CD14-positive monocyte (primary cell): ENCODE measurements around the gene NOSIP. TPM values are rescaled to one million over a fixed set of nuclear protein-coding genes. Genes with fewer than 3 reads are reported as not detected.

Experiments
- DNase-seq, 3 donors: peaks; one replicate each; pipeline ENCODE4 v3.0.0-alpha.2; 2011 to 2022
- H2AFZ ChIP-seq: 2 replicates; pipeline ENCODE4 v1.6.0; 2012; ENCODE audit warnings: mild to moderate bottlenecking, low read depth, low read length, inconsistent platforms; ENCODE audit not compliant: insufficient read depth, poor library complexity, severe bottlenecking
- H3K27ac ChIP-seq, 2 donors: 1 replicate in 1 of 2; 2 replicates in 1 of 2; pipeline ENCODE4 v1.5.1; 2012 to 2013; ENCODE audit warnings: low read length in 2 of 2, control low read depth in 1 of 2, inconsistent platforms in 1 of 2, low read depth in 1 of 2, mild to moderate bottlenecking in 1 of 2
- H3K27me3 ChIP-seq, 2 donors: one replicate each; pipeline versions ENCODE4 v1.6.0 to v1.6.1; 2011 to 2013; ENCODE audit warnings: low read length in 2 of 2; ENCODE audit not compliant: control insufficient read depth in 2 of 2, insufficient read depth in 2 of 2
- H3K36me3 ChIP-seq, 2 donors: replicated peaks in 1 of 2; 1 replicate in 1 of 2; 2 replicates in 1 of 2; pipeline versions ENCODE4 v1.5.1 to v1.6.1; 2012 to 2013; ENCODE audit warnings: low read length in 2 of 2, control low read depth in 1 of 2, inconsistent platforms in 1 of 2, mild to moderate bottlenecking in 1 of 2; ENCODE audit not compliant: insufficient read depth in 2 of 2, control insufficient read depth in 1 of 2
- H3K4me1 ChIP-seq, 2 donors: 1 replicate in 1 of 2; 2 replicates in 1 of 2; pipeline versions ENCODE4 v1.5.1 to v1.6.1; 2012 to 2013; ENCODE audit warnings: low read length in 2 of 2, control low read depth in 1 of 2, inconsistent platforms in 1 of 2, mild to moderate bottlenecking in 1 of 2, moderate library complexity in 1 of 2; ENCODE audit not compliant: insufficient read depth in 2 of 2, control insufficient read depth in 1 of 2
- H3K4me2 ChIP-seq: replicated peaks from 2 replicates; pipeline ENCODE3; 2012; ENCODE audit warnings: low read length, moderate library complexity, mild to moderate bottlenecking; ENCODE audit not compliant: poor library complexity, severe bottlenecking; ENCODE audit errors: extremely low read depth
- H3K4me3 ChIP-seq, 3 experiments: fragments of 200-600 bp in 1 of 3; sonication (generic) in 1 of 3; replicated peaks in 1 of 3; 1 replicate in 2 of 3; 2 replicates in 1 of 3; pipeline ENCODE4 v1.5.1; 2011 to 2013; ENCODE audit warnings: low read length in 3 of 3, mild to moderate bottlenecking in 3 of 3, control low read depth in 2 of 3, low read depth in 2 of 3, inconsistent platforms in 1 of 3, moderate library complexity in 1 of 3
- H3K79me2 ChIP-seq: 2 replicates; pipeline ENCODE4 v1.6.0; 2012; ENCODE audit warnings: mild to moderate bottlenecking, control low read depth, inconsistent platforms, low read length, moderate library complexity; ENCODE audit not compliant: insufficient read depth
- H3K9ac ChIP-seq: 2 replicates; pipeline ENCODE4 v1.6.0; 2017; ENCODE audit warnings: low read length, mild to moderate bottlenecking; ENCODE audit not compliant: insufficient read depth, poor library complexity, severe bottlenecking
- H3K9me3 ChIP-seq, 2 donors: replicated peaks in 1 of 2; 1 replicate in 1 of 2; 2 replicates in 1 of 2; pipeline versions ENCODE4 v1.5.1 to v1.6.1; 2012 to 2013; ENCODE audit warnings: low read length in 2 of 2, control low read depth in 1 of 2; ENCODE audit not compliant: control insufficient read depth in 1 of 2, insufficient read depth in 1 of 2
- H4K20me1 ChIP-seq: 2 replicates; pipeline ENCODE4 v1.6.0; 2012; ENCODE audit warnings: mild to moderate bottlenecking, low read length, control low read depth, moderate library complexity; ENCODE audit not compliant: insufficient read depth
- H3K27ac Mint-ChIP-seq, 7 donors: one replicate each; pipeline ENCODE4 v1.8.0; 2020; ENCODE audit warnings: mild to moderate bottlenecking in 7 of 7, mixed read lengths in 7 of 7, moderate library complexity in 6 of 7, inconsistent platforms in 2 of 7
- H3K27me3 Mint-ChIP-seq, 3 donors: one replicate each; pipeline ENCODE4 v1.8.0; 2021 to 2022; ENCODE audit warnings: low read depth in 3 of 3, mild to moderate bottlenecking in 3 of 3, mixed read lengths in 3 of 3, moderate library complexity in 3 of 3, inconsistent platforms in 1 of 3
- H3K36me3 Mint-ChIP-seq, 2 donors: one replicate each; pipeline ENCODE4 v1.8.0; 2020; ENCODE audit warnings: mixed read lengths in 2 of 2, inconsistent platforms in 1 of 2, mild to moderate bottlenecking in 1 of 2
- H3K4me1 Mint-ChIP-seq: one replicate; pipeline ENCODE4 v1.8.0; 2020; ENCODE audit warnings: mild to moderate bottlenecking, mixed read lengths
- H3K4me3 Mint-ChIP-seq, 2 donors: one replicate each; pipeline ENCODE4 v1.8.0; 2020; ENCODE audit warnings: mild to moderate bottlenecking in 2 of 2, mixed read lengths in 2 of 2, moderate library complexity in 1 of 2
- H3K9me3 Mint-ChIP-seq, 7 donors: one replicate each; pipeline ENCODE4 v1.8.0; 2020 to 2022; ENCODE audit warnings: mixed read lengths in 7 of 7, mild to moderate bottlenecking in 6 of 7, moderate library complexity in 6 of 7, inconsistent platforms in 2 of 7
- WGBS: methylation state at CpG from one replicate; pipeline ENCODE4 v1.1.5; 2013; ENCODE audit warnings: missing lambda C conversion rate; ENCODE audit not compliant: insufficient coverage; 5-methylcytosine and 5-hydroxymethylcytosine counted together
- intact Hi-C, 2 donors: fragments of 100-400 bp; cut with micrococcal nuclease; formaldehyde crosslinking; loops; one replicate each; pipeline versions ENCODE4 v1.15.0 to v1.15.1; 2023
- polyA plus RNA-seq, 3 donors: library from polyadenylated mRNA; depleted of rRNA in 1 of 3; unstranded in 2 of 3; stranded (reverse) in 1 of 3; fragments of 300-500 nt in 2 of 3; fragments of >200 nt in 1 of 3; fragmentation: Illumina TruSeq in 2 of 3; gene quantifications; 1 replicate in 2 of 3; 2 replicates in 1 of 3; pipeline ENCODE4 v1.2.3, GENCODE V29; 2012 to 2021
- TF ChIP-seq, protein P1 (sequence below): fragments of 200-600 bp; IDR thresholded peaks from one replicate; pipeline ENCODE4 v1.8.0; 2022; ENCODE audit warnings: antibody characterized with exemption, mild to moderate bottlenecking

The NOSIP gene
- polyA plus RNA-seq, 3 donors: 63.4 to 120 (median 96.4) TPM

DNA sequence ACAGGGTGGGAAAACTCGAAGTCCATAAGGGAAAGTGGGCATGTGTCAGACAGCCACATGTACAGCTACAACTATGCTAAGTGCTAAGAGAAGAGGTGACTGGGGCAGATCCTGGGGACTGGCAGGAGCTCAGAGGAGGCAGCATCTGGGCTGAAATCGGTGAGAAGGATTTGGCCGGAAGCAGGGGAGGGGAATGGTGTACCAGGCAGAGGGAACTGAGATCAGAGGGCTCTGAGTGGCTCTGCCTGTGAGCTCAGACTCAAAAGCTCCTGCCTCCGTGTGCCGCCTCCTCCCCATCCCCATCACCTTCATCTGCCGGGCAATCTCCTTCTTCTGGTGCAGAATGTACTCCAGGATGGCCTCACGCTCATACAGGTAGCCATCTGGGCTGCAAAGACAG lies 21.8 kb downstream of the NOSIP start:
- H3K9ac ChIP-seq: no peak overlapping the region
- Mint-ChIP-seq H3K27me3 (peaks cover 0 to 3% (median 2%) of the 10 kb centered on the region in 3 donors), H3K36me3 (peaks cover 46 to 66% of the 10 kb centered on the region in 2 donors), H3K4me3 (no peak overlapping the region), H3K9me3 (peaks cover 0 to 4% (median 0%) of the 10 kb centered on the region in 7 donors), H3K4me1 (peaks cover 24% of the 10 kb centered on the region), H3K27ac (peak overlapping the region in 2 of 7 donors; percentile 55 to 68)
- DNase-seq: no peak
- no peaks in the 10 kb centered on the region for H3K9me3 ChIP-seq
- H3K36me3 ChIP-seq: peaks cover 44 to 70% of the 10 kb centered on the region in 2 donors
- peaks cover 5% of the 10 kb centered on the region for H3K79me2 ChIP-seq
- H3K4me3 ChIP-seq: no peak overlapping the region
- no peak overlapping the region for H2AFZ ChIP-seq
- H3K4me2 ChIP-seq: no peak overlapping the region
- TF ChIP-seq, protein P1, sequence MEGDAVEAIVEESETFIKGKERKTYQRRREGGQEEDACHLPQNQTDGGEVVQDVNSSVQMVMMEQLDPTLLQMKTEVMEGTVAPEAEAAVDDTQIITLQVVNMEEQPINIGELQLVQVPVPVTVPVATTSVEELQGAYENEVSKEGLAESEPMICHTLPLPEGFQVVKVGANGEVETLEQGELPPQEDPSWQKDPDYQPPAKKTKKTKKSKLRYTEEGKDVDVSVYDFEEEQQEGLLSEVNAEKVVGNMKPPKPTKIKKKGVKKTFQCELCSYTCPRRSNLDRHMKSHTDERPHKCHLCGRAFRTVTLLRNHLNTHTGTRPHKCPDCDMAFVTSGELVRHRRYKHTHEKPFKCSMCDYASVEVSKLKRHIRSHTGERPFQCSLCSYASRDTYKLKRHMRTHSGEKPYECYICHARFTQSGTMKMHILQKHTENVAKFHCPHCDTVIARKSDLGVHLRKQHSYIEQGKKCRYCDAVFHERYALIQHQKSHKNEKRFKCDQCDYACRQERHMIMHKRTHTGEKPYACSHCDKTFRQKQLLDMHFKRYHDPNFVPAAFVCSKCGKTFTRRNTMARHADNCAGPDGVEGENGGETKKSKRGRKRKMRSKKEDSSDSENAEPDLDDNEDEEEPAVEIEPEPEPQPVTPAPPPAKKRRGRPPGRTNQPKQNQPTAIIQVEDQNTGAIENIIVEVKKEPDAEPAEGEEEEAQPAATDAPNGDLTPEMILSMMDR: no peak
- H4K20me1 ChIP-seq: peaks cover 40% of the 10 kb centered on the region
- no peaks in the 10 kb centered on the region for H3K27me3 ChIP-seq
- 81% methylated on average over 3 of the region's 7 CpGs for WGBS
- H3K27ac ChIP-seq: no peak overlapping the region
- H3K4me1 ChIP-seq: peaks cover 4 to 12% of the 10 kb centered on the region in 2 donors
- intact Hi-C loops: no loop called here

DNA sequence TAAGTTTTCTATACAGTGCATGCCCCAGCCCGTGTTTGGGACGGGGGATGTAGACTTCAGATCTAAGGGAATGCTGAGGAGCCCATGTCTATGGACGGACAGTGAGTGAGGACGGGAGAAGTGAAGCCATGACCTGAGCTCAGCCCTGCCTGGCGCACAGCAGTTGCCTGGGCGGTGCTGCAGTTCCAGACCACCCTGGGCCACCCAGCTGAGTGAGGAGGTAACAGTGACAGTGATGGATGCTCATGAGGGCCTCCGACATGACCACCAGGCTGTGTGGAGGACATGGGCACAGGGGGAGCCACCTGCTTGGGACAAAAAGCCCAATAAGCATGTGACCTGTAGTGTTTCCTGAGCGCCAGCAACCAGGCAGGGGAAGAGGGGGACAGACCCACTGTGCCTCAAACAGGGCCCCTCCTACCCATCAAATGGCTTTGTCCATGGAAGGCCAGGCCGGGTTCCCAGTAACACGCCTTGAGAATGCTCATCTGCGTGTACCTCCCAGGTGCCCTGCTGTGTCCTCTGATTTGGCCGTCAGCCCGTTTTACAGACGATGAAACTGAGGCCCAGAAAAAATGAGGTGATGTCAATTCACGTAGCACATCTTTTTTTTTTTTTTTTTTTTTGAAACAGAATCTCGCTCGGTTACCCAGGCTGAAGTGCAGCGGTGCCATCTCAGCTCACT lies 22.6 kb downstream of the NOSIP start:
- peaks cover 47 to 65% of the 10 kb centered on the region in 2 donors for H3K36me3 Mint-ChIP-seq
- TF ChIP-seq, protein P1: no peak
- peaks cover 27% of the 10 kb centered on the region for H3K4me1 Mint-ChIP-seq
- Histone ChIP-seq H3K4me3 (no peak overlapping the region), H3K9me3 (no peaks in the 10 kb centered on the region), H3K79me2 (peaks cover 2% of the 10 kb centered on the region), H2AFZ (no peak overlapping the region), H3K27ac (no peak overlapping the region), H3K4me1 (peaks cover 9 to 18% of the 10 kb centered on the region in 2 donors), H3K9ac (no peak overlapping the region), H4K20me1 (peaks cover 36% of the 10 kb centered on the region), H3K27me3 (no peaks in the 10 kb centered on the region), H3K4me2 (no peak overlapping the region), H3K36me3 (peaks cover 44 to 71% of the 10 kb centered on the region in 2 donors)
- H3K27me3 Mint-ChIP-seq: peaks cover 0 to 3% (median 2%) of the 10 kb centered on the region in 3 donors
- peaks cover 0 to 4% (median 0%) of the 10 kb centered on the region in 7 donors for H3K9me3 Mint-ChIP-seq
- no peak overlapping the region for H3K4me3 Mint-ChIP-seq
- H3K27ac Mint-ChIP-seq: no peak overlapping the region
- intact Hi-C loops: no loop called here
- 96% methylated on average over 9 of the region's 18 CpGs for WGBS
- no peak for DNase-seq
